Neuronal stem cell (in vitro differentiated cells): ENCODE results near the gene HOXB3.

ENCODE experiments used
- DNase-seq: peaks from one replicate; pipeline ENCODE4 v3.0.0-alpha.2; 2013; ENCODE audit warnings: low spot score
- H2AFZ ChIP-seq: one replicate; pipeline ENCODE4 v1.6.1; 2013; ENCODE audit warnings: mild to moderate bottlenecking, low read length, inconsistent platforms
- H2AK5ac ChIP-seq: 2 replicates; pipeline ENCODE4 v1.6.1; 2013; ENCODE audit warnings: low read depth, mild to moderate bottlenecking, inconsistent platforms, low read length, moderate library complexity, mixed read lengths
- H2BK120ac ChIP-seq: 2 replicates; pipeline ENCODE4 v1.6.1; 2013; ENCODE audit warnings: low read depth, mild to moderate bottlenecking, inconsistent platforms, low read length, moderate library complexity, mixed read lengths
- H2BK12ac ChIP-seq: one replicate; pipeline ENCODE4 v1.6.1; 2013; ENCODE audit warnings: low read length, inconsistent platforms
- H2BK15ac ChIP-seq: 2 replicates; pipeline ENCODE4 v1.6.1; 2013; ENCODE audit warnings: mild to moderate bottlenecking, low read length, inconsistent platforms, mixed read lengths
- H2BK5ac ChIP-seq: one replicate; pipeline ENCODE4 v1.6.1; 2013; ENCODE audit warnings: inconsistent platforms, mild to moderate bottlenecking, low read length, moderate library complexity
- H3K14ac ChIP-seq: one replicate; pipeline ENCODE4 v1.6.1; 2013; ENCODE audit warnings: low read length, inconsistent platforms
- H3K18ac ChIP-seq: 2 replicates; pipeline ENCODE4 v1.6.1; 2013; ENCODE audit warnings: low read length, inconsistent platforms
- H3K23ac ChIP-seq: 2 replicates; pipeline ENCODE4 v1.6.1; 2013; ENCODE audit warnings: low read depth, mild to moderate bottlenecking, mixed read lengths, low read length, inconsistent platforms; ENCODE audit not compliant: poor library complexity
- H3K27ac ChIP-seq: replicated peaks from 3 replicates; pipeline ENCODE4 v1.5.1; 2013; ENCODE audit warnings: low read length, inconsistent platforms
- H3K27me3 ChIP-seq, 3 experiments: 2 replicates each; pipeline ENCODE4 v1.6.1; 2013; ENCODE audit warnings: low read length in 3 of 3, mild to moderate bottlenecking in 2 of 3, inconsistent platforms in 1 of 3, low read depth in 1 of 3, mixed read lengths in 1 of 3, moderate library complexity in 1 of 3; ENCODE audit not compliant: control insufficient read depth in 3 of 3, insufficient read depth in 3 of 3
- H3K36me3 ChIP-seq, 2 donors: replicated peaks in 1 of 2; 2 replicates each; pipeline ENCODE4 v1.6.1; 2013; ENCODE audit warnings: low read length in 2 of 2; ENCODE audit not compliant: control insufficient read depth in 2 of 2, insufficient read depth in 2 of 2
- H3K4ac ChIP-seq: 2 replicates; pipeline ENCODE4 v1.6.1; 2013; ENCODE audit warnings: inconsistent platforms, mild to moderate bottlenecking, low read length, moderate library complexity
- H3K4me1 ChIP-seq, 2 donors: 1 replicate in 1 of 2; 2 replicates in 1 of 2; pipeline ENCODE4 v1.6.1; 2013; ENCODE audit warnings: low read length in 2 of 2, low read depth in 1 of 2; ENCODE audit not compliant: control insufficient read depth in 2 of 2, insufficient read depth in 1 of 2
- H3K4me2 ChIP-seq: one replicate; pipeline ENCODE4 v1.6.1; 2013; ENCODE audit warnings: mild to moderate bottlenecking, low read length, inconsistent platforms; ENCODE audit not compliant: insufficient read depth, poor library complexity, severe bottlenecking
- H3K4me3 ChIP-seq, 2 donors: 2 replicates each; pipeline ENCODE4 v1.5.1; 2013; ENCODE audit warnings: low read length in 2 of 2, mild to moderate bottlenecking in 2 of 2, inconsistent platforms in 1 of 2, moderate library complexity in 1 of 2
- H3K79me1 ChIP-seq: one replicate; pipeline ENCODE4 v1.6.1; 2013; ENCODE audit warnings: low read depth, mild to moderate bottlenecking, inconsistent platforms, low read length, moderate library complexity
- H3K9ac ChIP-seq: one replicate; pipeline ENCODE4 v1.6.1; 2013; ENCODE audit warnings: mild to moderate bottlenecking, low read depth, low read length, inconsistent platforms; ENCODE audit not compliant: poor library complexity
- H3K9me3 ChIP-seq, 2 donors: replicated peaks in 1 of 2; 2 replicates each; pipeline versions ENCODE3 to v1.6.1; 2013; ENCODE audit warnings: low read length in 2 of 2, mild to moderate bottlenecking in 2 of 2, inconsistent platforms in 1 of 2, low read depth in 1 of 2, mixed read lengths in 1 of 2, moderate library complexity in 1 of 2; ENCODE audit not compliant: control insufficient read depth in 2 of 2, insufficient read depth in 1 of 2
- H4K8ac ChIP-seq: one replicate; pipeline ENCODE4 v1.6.1; 2013; ENCODE audit warnings: low read depth, mild to moderate bottlenecking, inconsistent platforms, low read length, moderate library complexity
- H4K91ac ChIP-seq: one replicate; pipeline ENCODE4 v1.6.1; 2013; ENCODE audit warnings: low read length, low read depth, mild to moderate bottlenecking, inconsistent platforms; ENCODE audit not compliant: poor library complexity
- WGBS, 2 donors: extraction: QIAGEN DNeasy Blood & Tissue Kit; methylation state at CpG; one replicate each; pipeline ENCODE4 v1.1.7; 2013; ENCODE audit warnings: missing lambda C conversion rate in 2 of 2, mixed read lengths in 1 of 2; ENCODE audit not compliant: insufficient read length in 2 of 2, insufficient replicate concordance in 1 of 2; ENCODE audit errors: extremely low coverage in 2 of 2; 5-methylcytosine and 5-hydroxymethylcytosine counted together

HOXB3 gene

DNA sequence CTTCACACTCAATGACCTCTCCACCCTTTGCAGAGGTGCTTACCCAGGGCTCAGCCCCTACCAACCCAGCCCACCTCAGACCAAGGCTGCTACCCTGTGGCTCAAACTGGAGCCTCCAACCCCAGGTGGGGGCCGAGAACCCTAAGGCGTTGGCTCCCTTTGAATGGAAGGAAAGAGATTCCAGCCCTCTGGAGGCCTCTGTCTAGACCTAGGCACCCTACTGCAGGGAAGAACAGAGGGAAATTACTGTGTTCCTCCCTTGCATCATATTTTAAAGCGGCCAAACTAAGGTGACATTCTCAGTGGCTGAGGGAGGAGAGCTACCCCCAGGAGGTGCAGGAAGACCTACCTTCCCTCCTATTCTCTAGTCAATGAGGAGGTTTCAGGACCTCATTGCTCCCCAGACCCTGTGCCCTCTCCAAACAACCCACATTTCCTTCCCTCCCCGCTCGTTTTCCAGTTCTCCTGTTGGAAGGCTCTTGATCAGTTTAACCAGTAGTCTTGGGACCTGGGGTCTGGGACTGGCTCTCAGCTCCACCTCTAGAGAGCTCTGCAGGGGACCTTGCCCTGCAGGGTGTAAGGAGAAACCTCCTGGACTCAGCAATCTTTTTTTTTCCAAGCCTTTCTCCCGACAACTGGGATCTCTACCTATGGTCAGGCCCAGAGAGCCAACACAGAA, 30.6 kb upstream of the HOXB3 start:
- DNase-seq: no peak
- Histone ChIP-seq H3K23ac (peak overlapping the region; percentile 8), H3K4me1 (peaks cover 0 to 1% of the 10 kb centered on the region in 2 donors), H3K27me3 (peaks cover 79 to 100% (median 99%) of the 10 kb centered on the region in 3 experiments), H4K91ac (no peak overlapping the region), H3K4me2 (no peak overlapping the region), H3K9ac (no peak overlapping the region), H2AFZ (no peak overlapping the region), H3K36me3 (no peaks in the 10 kb centered on the region), H3K14ac (no peak overlapping the region), H3K18ac (no peak overlapping the region), H3K27ac (no peak overlapping the region), H3K4ac (no peak overlapping the region), H3K79me1 (no peaks in the 10 kb centered on the region), H3K4me3 (no peak overlapping the region), H3K9me3 (peaks cover 0 to 10% of the 10 kb centered on the region in 2 donors), H2BK15ac (no peak overlapping the region), H2BK5ac (no peak overlapping the region), H2BK120ac (no peak overlapping the region), H2AK5ac (no peak overlapping the region), H2BK12ac (no peak overlapping the region), H4K8ac (no peak overlapping the region)
- no CpG with 5 or more reads among the region's 6 CpGs for WGBS, 2 donors

DNA sequence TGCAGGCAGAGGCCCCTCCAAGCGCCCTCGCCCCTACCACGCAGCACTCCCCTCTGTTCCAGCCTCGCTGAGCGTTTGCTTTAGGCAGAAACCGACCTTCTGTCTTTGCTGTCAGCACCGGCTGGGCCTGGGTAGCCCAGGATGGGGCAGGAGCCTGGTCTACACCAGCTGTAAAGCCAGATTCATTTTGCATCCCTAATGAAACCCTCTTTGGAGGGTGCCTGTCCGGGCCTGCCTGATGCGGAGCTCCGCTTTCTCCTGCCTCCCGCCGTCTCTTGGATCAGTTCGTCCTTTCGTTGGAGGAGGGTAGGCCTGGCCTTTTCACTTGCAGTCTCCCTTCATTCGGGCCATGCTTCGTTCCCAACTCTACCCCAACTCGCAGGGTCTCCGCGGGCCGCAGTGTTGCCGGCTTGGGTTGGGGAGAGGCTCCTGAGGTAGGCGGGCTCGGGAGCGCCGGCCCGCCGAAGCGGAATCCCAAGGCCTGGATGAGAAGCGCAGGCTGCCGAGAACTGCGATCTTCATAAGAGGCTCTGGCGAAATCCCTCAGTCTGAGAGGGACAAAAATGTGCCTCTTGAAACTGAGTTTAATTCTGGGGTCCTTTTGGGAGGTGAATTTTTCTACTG, 29.9 kb upstream of the HOXB3 start:
- no peak overlapping the region for H3K4me3 ChIP-seq

DNA sequence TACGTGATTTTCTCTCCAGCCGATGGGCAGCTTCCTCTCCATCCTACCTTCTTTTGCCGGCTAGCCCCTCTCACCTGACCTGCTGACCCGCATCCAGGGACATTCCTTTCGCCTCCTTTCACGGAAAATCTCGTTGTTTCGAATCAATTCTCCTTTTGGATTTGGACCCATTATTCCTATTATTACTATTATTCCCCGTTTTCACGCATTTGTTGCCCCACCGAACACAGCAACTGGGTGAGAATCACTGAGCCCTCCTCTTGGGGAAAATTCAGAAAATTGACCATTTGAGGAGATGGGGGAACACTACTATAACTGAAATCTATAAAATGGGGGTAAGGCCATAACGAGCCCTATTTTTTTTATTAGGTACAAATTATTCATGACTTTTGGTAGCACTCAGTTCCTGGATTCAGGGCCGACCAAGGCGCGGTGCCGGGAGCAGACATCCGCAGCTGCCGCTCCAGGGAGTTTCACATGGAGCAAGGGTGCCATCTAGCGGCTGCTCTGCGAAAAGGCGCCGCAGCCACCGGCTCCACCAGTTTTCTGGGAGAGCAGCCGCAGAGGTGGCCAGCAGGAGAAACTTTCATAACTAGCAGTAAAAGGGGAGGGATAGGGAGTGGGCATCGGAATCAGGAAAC, 28.3 kb upstream of the HOXB3 start:
- Histone ChIP-seq H3K9ac (no peak overlapping the region), H4K8ac (no peak overlapping the region), H3K4me2 (no peak overlapping the region), H3K9me3 (peaks cover 0 to 10% of the 10 kb centered on the region in 2 donors), H2BK12ac (no peak overlapping the region), H2AFZ (no peak overlapping the region), H3K27ac (no peak overlapping the region), H3K79me1 (no peaks in the 10 kb centered on the region), H2BK15ac (no peak overlapping the region), H2BK120ac (no peak overlapping the region), H3K23ac (no peak overlapping the region), H3K4me1 (no peaks in the 10 kb centered on the region), H3K14ac (no peak overlapping the region), H3K18ac (no peak overlapping the region), H4K91ac (no peak overlapping the region), H3K4ac (no peak overlapping the region), H3K36me3 (no peaks in the 10 kb centered on the region), H2BK5ac (no peak overlapping the region), H3K27me3 (peaks cover 71 to 99% (median 99%) of the 10 kb centered on the region in 3 experiments), H3K4me3 (no peak overlapping the region), H2AK5ac (no peak overlapping the region)
- no CpG with 5 or more reads among the region's 25 CpGs for WGBS, 2 donors
- peak; percentile 87 for DNase-seq

More for the DNA sequence above, 29.9 kb upstream of the HOXB3 start:
- Histone ChIP-seq H2AK5ac (no peak overlapping the region), H3K18ac (no peak overlapping the region), H2BK5ac (no peak overlapping the region), H3K27ac (no peak overlapping the region), H3K9me3 (peaks cover 0 to 10% of the 10 kb centered on the region in 2 donors), H3K36me3 (no peaks in the 10 kb centered on the region), H3K27me3 (peaks cover 74 to 100% (median 99%) of the 10 kb centered on the region in 3 experiments), H2BK15ac (no peak overlapping the region), H4K8ac (no peak overlapping the region), H2BK120ac (no peak overlapping the region), H3K23ac (peak overlapping the region; percentile 77), H3K14ac (no peak overlapping the region), H3K4ac (no peak overlapping the region), H3K79me1 (no peaks in the 10 kb centered on the region), H3K9ac (peak overlapping the region; percentile 31), H3K4me2 (no peak overlapping the region), H4K91ac (no peak overlapping the region), H2AFZ (peak overlapping the region; percentile 74), H2BK12ac (no peak overlapping the region), H3K4me1 (no peaks in the 10 kb centered on the region)
- DNase-seq: no peak
- no CpG with 5 or more reads among the region's 32 CpGs for WGBS, 2 donors
